A549 (cell line): ENCODE measurements around the gene ARID5B.

Source experiments
- CTCF ChIP-seq: fragments of >200 bp; sonication (Bioruptor Twin); formaldehyde crosslinking; IDR thresholded peaks from 3 replicates; pipeline ENCODE4 v1.5.1; 2016
- EP300 ChIP-seq, 2 experiments: fragments of >200 bp; sonication (Bioruptor Twin); formaldehyde crosslinking; IDR thresholded peaks; 2 replicates in 1 of 2; 3 replicates in 1 of 2; pipeline ENCODE4 v1.6.1; 2016 to 2017
- ESRRA ChIP-seq: fragments of 150-350 bp; IDR thresholded peaks from 2 replicates; pipeline ENCODE4 v1.6.1; 2014; ENCODE audit warnings: mild to moderate bottlenecking, low read length, borderline replicate concordance
- HOXA7 ChIP-seq: fragments of 250-450 bp; sonication (Bioruptor Pico); IDR thresholded peaks from 2 replicates; pipeline ENCODE4 v1.5.0; 2020; ENCODE audit warnings: mild to moderate bottlenecking, moderate library complexity
- MAX ChIP-seq: IDR thresholded peaks from 2 replicates; pipeline ENCODE4 v1.6.1; 2012
- POLR2A ChIP-seq: IDR thresholded peaks from 2 replicates; pipeline ENCODE4 v1.6.1; 2012; ENCODE audit warnings: mild to moderate bottlenecking, low read length
- POLR2AphosphoS2 ChIP-seq: conservative IDR thresholded peaks from 2 replicates; pipeline ENCODE4 v1.6.1; 2012; ENCODE audit warnings: low read length, improper control_type of control experiment, inconsistent platforms
- USF2 ChIP-seq: fragments of 450-650 bp; IDR thresholded peaks from 2 replicates; pipeline ENCODE4 v1.6.1; 2014; ENCODE audit warnings: antibody characterized with exemption

- TF ChIP-seq POLR2AphosphoS2 (no peak), EP300 (IDR thresholded peaks at IDR 0.05) (no peak), USF2 (no peak), MAX (no peak), CTCF (no peak), HOXA7 (CRISPR knock-in tag) (no peak), POLR2A (no peak), ESRRA (no peak)
Measured at GRCh38 chr10:62063795-62064472, 162.4 kb downstream of the ARID5B start.
